Left hindlimb (tissue), 1 donor: Measurements from ENCODE around the gene RPL3.
"Not testable (repeated sequence)": the region's sequence is repeated elsewhere in the genome, so short reads cannot be mapped to it uniquely, and the experiment has no call there.

Experiments
- DNase-seq: peaks from one replicate; pipeline ENCODE4 v3.0.0-alpha.2; 2018

The RPL3 gene

DNA sequence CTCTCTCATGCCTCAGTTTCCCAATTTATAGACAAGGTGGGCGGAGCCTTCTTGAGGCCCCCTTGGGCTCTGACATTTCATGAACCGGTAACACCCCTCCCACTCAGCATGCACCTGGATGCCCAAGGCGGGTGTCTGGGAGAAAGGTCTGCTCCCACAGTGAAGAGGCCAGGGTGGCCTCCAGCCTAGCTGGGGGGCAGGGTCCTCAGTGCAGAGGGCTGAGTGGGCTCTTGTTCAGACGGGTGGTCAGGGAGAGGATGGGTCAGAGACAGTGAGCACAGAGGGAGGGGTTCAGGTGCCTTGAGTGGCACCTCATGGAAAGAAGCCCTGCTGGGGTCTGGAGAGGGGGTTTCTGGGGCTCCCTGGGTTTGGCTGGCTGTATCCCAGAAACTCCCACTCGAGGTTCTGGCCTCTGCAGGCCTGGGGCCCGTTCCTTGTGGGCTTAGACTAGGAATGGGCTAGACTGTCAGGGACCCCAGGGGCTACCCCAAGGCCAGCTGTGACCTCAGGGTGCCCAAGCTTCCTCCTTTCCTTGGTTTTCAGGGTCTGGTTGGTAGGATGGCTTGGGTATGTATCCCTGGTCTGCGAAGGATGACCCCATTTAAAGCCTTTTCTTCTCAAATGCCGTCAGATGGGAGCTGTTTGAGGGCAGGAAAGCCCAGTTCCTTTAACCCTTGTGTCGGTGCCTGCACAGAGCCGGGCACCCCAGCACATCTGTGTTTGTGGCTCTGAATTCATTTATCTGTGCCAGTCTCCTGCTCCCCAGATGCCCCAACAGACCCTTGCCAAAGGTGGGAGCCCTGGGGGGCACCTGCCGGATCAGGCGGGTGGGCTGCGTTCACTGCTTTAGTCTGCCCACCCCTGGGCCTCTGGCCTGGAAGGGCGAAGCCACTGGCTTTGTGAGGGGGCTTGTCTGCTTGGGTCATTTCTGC, 31.6 kb upstream of the RPL3 start:
- DNase-seq = no peak

- DNase-seq = no peak
Observed at GRCh38 chr22:39349967-39350726, 30.7 kb upstream of the RPL3 start, which contains the start of gene SYNGR1. Gene SYNGR1, plus strand, starts transcription at chr22:39349991. Its CDS starts 20 bp downstream, at chr22:39350011.

DNA sequence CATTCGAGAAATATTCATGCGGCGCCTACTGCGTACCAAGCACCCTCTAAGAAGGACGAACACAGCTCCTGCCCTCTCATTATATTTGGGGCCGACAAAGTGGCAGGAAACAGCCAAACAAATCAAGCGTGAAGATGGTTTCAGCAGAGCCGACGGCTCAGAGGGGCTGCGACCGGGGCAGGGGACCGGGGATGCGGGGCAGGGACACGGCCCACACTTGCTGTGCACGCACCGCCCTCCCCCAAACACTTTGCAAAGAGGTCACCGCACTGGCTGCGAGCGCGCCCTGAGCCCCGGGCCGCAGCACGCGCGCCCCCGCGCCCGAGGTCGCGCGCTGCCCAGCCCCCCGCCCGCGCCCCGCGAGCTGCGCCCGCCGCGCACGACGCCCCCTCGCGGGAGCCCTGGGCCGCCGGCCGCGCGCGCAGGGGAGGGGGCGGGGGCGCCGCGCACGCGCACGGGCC, 30.1 kb upstream of the RPL3 start:
- DNase-seq = peak; percentile 63

DNA sequence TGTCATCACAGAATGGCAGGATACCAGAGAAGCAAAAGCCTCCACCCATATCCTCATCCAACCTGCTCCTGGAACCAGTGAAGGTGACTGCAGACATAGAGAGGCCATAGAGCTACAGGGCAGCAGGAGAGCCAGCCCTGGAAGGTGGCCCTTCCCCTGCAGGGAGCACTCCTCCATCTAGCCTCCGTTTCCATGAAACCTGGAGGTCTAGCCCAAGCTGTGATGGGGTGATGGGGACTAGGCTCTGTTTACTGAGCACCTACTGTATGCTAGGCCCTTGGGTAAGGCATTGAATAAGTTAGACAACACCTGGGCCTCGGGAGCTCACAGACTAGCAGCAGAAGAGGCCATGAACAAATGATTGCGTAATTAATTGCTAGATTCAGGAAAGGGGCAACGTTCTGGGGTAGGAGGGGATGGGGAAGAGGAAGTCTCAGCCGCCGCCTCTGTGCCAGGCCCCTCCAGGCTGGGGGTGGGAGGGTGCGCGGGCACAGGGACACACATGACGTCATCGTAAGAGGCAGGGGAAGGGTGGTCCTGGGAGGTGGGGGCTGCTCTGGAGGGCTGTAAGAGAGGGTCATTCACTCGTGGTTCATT, 29.6 kb upstream of the RPL3 start:
- DNase-seq = no peak

DNA sequence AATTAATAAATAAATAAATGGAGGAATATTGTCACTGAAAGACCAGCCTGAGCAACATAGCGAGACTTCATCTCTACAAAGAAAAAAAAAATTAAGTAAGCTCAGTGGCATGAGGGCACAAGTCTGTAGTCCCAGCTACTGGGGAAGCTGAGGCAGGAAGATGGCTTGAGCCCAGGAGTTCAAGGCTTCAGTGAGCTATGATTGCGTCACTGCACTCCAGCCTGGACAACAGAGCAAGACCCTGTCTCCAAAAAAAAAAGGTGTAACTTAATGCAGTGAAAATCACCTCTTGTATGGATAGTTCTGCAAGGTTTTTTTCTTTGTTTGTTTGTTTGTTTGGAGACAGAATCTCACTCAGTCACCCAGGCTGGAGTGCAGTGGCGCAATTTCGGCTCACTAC, 25.8 kb upstream of the RPL3 start:
- DNase-seq = no peak

DNA sequence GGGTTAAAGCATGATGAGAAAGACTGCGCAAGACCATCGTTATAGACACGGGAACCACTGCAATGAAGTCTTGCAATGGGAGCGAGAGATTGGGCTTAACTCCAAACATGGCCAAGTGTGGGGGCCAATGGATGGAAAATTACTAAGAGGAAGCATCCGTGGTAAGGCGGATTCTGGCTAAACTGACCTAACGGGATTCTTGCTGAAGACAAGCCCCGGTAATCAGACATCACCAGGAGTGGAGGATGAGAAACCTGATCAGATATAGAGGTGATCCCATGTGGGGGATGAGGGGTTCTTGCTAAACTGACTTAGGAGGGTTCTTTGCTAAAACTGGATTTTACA, 24.6 kb upstream of the RPL3 start:
- no peak for DNase-seq

GRCh38 chr22:39343259-39344045, 24.0 kb upstream of the RPL3 start:
- no peak for DNase-seq

- DNase-seq = no peak
Observed at GRCh38 chr22:39341179-39341578, 21.8 kb upstream of the RPL3 start.

- not testable (repeated sequence) for DNase-seq
Observed at GRCh38 chr22:39339775-39340174, 20.4 kb upstream of the RPL3 start.

- DNase-seq = no peak
Observed at GRCh38 chr22:39336411-39336810, 17.0 kb upstream of the RPL3 start.

DNA sequence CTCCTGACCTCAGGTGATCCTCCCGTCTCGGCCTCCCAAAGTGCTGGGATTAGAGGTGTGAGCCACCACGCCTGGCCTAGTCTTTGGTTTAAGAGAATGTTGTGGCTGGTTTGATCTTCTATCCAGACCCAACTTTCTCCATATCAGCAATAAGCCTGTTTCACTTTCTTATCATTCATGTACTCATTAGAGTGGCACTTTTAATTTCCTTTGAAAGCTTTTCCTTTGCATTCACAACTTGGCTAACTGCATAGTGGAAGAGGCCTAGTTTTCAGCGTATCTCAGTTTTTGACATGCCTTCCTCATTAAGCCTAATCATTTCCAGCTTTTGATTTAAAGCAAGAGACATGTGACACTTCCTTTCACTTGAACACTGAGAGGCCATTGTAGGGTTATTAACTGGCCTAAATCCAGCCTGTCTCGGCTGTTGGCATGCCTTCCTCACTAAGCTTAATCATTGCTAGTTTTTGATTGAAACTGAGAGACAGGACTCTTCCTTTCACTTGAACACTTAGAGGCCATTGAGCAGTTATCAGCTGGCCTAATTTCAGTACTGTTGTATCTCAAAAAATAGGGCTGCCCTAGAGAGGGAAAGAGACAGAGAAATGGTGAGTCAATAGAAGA, 13.1 kb upstream of the RPL3 start:
- no peak for DNase-seq

DNA sequence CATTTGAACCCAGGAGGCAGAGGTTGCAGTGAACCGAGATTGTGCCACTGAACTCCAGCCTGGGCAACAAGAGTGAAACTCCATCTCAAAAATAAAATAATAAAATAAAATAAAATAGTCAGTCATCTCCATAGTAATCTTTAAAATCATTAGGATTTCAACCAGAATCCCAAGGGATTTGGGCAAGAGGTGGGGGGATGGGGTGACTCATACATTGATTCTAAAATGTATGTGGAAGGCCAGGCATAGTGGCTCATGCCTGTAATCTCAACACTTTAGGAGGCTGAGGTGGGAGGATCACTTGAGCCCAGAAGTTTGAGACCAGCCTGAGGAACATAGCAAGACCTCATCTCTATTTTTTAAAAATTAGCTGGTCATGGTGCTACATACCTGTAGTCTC, 11.1 kb upstream of the RPL3 start:
- DNase-seq = not testable (repeated sequence)

GRCh38 chr22:39327995-39328754, 8.8 kb upstream of the RPL3 start:
- DNase-seq = no peak

- DNase-seq = no peak
Observed at GRCh38 chr22:39325392-39325932, 6.0 kb upstream of the RPL3 start.

GRCh38 chr22:39320616-39321029, 1.2 kb upstream of the RPL3 start:
- not testable (repeated sequence) for DNase-seq

DNA sequence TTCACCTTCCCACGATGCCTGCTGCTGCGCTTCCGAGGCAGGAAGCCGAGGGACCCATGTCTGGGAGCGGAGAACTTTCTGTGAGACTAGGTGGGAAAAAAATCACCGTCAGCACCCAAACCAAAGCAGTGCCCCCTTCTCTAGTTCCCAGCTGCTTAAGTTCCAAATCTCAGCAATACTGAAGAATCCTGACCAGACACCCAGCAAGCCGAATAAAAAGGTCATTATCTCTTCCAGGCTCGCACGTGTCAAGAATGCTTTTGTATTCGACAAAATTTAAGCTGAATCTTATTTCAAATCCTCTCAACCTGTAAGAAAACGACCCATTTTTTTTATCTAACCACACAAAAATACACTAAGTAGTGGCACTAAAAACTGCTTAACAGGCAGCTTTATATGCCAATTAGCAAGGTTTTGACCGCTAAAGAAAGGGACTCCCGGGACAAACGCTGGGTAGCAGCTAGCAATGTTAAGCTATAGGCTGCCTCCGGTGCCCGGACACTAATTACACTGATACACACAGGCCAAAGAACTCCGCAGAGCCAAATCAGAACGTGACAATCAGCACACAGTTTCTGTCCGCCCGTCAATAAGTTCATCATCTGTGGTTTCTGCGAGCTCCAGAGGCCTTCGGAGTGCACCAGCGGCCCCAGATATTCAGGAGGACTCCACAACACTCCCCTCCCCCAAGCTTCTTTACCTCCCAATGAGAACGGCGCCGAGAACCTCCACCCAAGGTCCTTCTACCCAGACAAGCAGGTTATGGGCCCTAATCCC, 728 bp downstream of the RPL3 start:
- peak; percentile 57 for DNase-seq

GRCh38 chr22:39317775-39318506, 1.5 kb downstream of the RPL3 start:
- no peak for DNase-seq

DNA sequence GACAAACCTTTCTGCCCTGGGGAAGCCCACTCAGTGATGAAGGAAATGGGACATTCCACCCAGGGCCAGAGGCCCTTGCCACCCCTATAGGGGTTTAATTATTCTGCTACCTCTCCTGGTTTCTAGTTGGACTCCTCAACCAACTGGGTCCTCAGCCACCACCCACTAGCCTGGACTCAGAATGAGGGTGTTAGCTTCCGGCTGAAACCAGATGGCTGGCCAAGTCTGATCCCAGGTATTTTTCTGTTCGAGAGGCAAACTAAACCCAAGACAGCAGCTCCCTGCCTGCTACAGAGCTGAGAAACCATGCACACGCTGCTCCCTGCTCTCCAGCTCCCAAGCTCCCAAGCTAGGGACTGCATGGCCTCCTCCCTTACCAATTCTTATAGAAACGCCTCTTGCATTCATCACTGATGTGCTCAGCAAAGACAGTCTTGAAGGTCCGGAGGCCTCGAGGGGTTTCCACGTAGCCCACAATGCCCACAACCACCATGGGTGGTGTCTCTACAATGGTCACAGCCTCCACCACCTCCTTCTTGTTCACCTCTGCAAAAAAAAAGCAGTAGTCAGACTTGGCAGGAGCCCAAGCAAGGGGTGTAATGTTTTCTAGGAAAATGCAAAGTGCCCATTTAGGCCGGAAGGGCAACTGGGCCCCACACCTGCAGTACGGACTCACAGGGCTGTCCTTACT, 2.2 kb downstream of the RPL3 start:
- no peak for DNase-seq
